K562 (cell line): ENCODE data around the gene GLB1L. TPM values are rescaled to one million over a fixed set of nuclear protein-coding genes. Genes with fewer than 3 reads are reported as not detected.

Experiments used
- CCNT2 ChIP-seq: IDR thresholded peaks from 2 replicates; pipeline ENCODE4 v1.6.1; 2011; ENCODE audit warnings: borderline replicate concordance, low read depth, mild to moderate bottlenecking, moderate library complexity, mixed read lengths, low read length; ENCODE audit not compliant: insufficient read length; ENCODE audit errors: extremely low read depth
- DPF2 ChIP-seq: fragments of 450-650 bp; IDR thresholded peaks from 2 replicates; pipeline ENCODE4 v1.6.1; 2016
- ERF ChIP-seq: fragments of 450-650 bp; formaldehyde crosslinking; IDR thresholded peaks from 2 replicates; pipeline ENCODE4 v1.4.0; 2020; ENCODE audit warnings: mild to moderate bottlenecking, mixed read lengths
- FUS ChIP-seq: fragments of 200-400 bp; formaldehyde crosslinking; optimal IDR thresholded peaks from 2 replicates; pipeline ENCODE3; 2017; ENCODE audit warnings: low read depth, low read length
- HMG20A ChIP-seq: fragments of 450-650 bp; formaldehyde crosslinking; conservative IDR thresholded peaks from 2 replicates; pipeline ENCODE4 v1.4.0; 2020; ENCODE audit warnings: mild to moderate bottlenecking, mixed read lengths
- HMGN3 ChIP-seq: IDR thresholded peaks from 2 replicates; pipeline ENCODE4 v1.6.1; 2011; ENCODE audit warnings: borderline replicate concordance, low read depth, mild to moderate bottlenecking, mixed read lengths, low read length; ENCODE audit not compliant: insufficient read length; ENCODE audit errors: extremely low read depth
- HNRNPH1 ChIP-seq: fragments of 200-400 bp; formaldehyde crosslinking; optimal IDR thresholded peaks from 2 replicates; pipeline ENCODE3; 2017; ENCODE audit warnings: low read depth, mild to moderate bottlenecking, low read length, moderate library complexity
- HNRNPLL ChIP-seq: fragments of 200-400 bp; formaldehyde crosslinking; IDR thresholded peaks from 2 replicates; pipeline ENCODE4 v1.6.1; 2017; ENCODE audit warnings: low read length, low read depth, mild to moderate bottlenecking; ENCODE audit not compliant: poor library complexity, severe bottlenecking
- JUN ChIP-seq, 2 experiments: sonication (generic) in 1 of 2; formaldehyde crosslinking in 1 of 2; IDR thresholded peaks; 2 replicates each; pipeline versions ENCODE4 v1.6.1 to v1.8.0; 2012 to 2022; ENCODE audit warnings: borderline replicate concordance in 2 of 2, mild to moderate bottlenecking in 2 of 2, improper control_type of control experiment in 1 of 2, low read depth in 1 of 2, low read length in 1 of 2, missing genetic modification reagents in 1 of 2
- JUND ChIP-seq, 2 experiments: IDR thresholded peaks; 2 replicates in 1 of 2; 3 replicates in 1 of 2; pipeline ENCODE4 v1.6.1; 2011; ENCODE audit warnings: borderline replicate concordance in 2 of 2, low read depth in 2 of 2, low read length in 2 of 2, improper control_type of control experiment in 1 of 2, missing biosample characterization in 1 of 2, missing genetic modification characterization in 1 of 2, missing genetic modification reagents in 1 of 2
- MYC ChIP-seq, 2 experiments: fragments of 250-450 bp in 1 of 2; sonication (Bioruptor Pico) in 1 of 2; IDR thresholded peaks; 2 replicates each; pipeline versions ENCODE4 v1.5.1 to v1.6.1; 2012 to 2021; ENCODE audit warnings: low read depth in 2 of 2, borderline replicate concordance in 1 of 2, improper control_type of control experiment in 1 of 2, low read length in 1 of 2, mild to moderate bottlenecking in 1 of 2, moderate library complexity in 1 of 2
- NFIX ChIP-seq: fragments of 250-450 bp; sonication (Bioruptor Pico); IDR thresholded peaks from 2 replicates; pipeline ENCODE4 v1.4.0; 2020; ENCODE audit warnings: low read depth, mild to moderate bottlenecking, moderate library complexity
- PCBP2 ChIP-seq: fragments of 200-400 bp; formaldehyde crosslinking; IDR thresholded peaks from 2 replicates; pipeline ENCODE4 v1.6.1; 2018; ENCODE audit warnings: low read length, low read depth, mild to moderate bottlenecking, moderate library complexity; ENCODE audit not compliant: poor library complexity, severe bottlenecking
- PML ChIP-seq: IDR thresholded peaks from 2 replicates; pipeline ENCODE4 v1.6.1; 2012; ENCODE audit warnings: low read length, inconsistent platforms
- RBM22 ChIP-seq: fragments of 200-400 bp; formaldehyde crosslinking; IDR thresholded peaks from 2 replicates; pipeline ENCODE4 v1.6.1; 2018; ENCODE audit warnings: low read length, low read depth; ENCODE audit not compliant: poor library complexity, severe bottlenecking
- ZNF146 ChIP-seq: IDR thresholded peaks from one replicate; pipeline ENCODE4 v1.6.1; 2018; ENCODE audit warnings: missing compliant biosample characterization; ENCODE audit not compliant: unreplicated experiment
- polyA plus RNA-seq, 8 experiments: library from polyadenylated mRNA; depleted of rRNA in 4 of 8; stranded (reverse) in 5 of 8; unstranded in 3 of 8; fragments of >200 nt; fragmentation: Nextera tagmentation in 2 of 8; fragmentation: Illumina TruSeq in 1 of 8; extraction: Ambion mirVana in 2 of 8; extraction: Trizol in 1 of 8; gene quantifications; 2 replicates each; pipeline versions ENCODE4 v1.2.1 to v1.2.3, GENCODE V29; 2011 to 2014; ENCODE audit warnings: inconsistent platforms in 1 of 8, missing spikeins in 1 of 8
- total RNA-seq, 7 experiments: library from RNA; depleted of rRNA in 6 of 7; stranded (reverse); fragments of >200 nt in 6 of 7; fragmentation: Illumina TruSeq in 2 of 7; extraction: Trizol in 2 of 7; gene quantifications; 2 replicates each; pipeline versions ENCODE4 v1.2.1 to v1.2.3, GENCODE V29; 2011 to 2021; ENCODE audit warnings: low replicate concordance in 1 of 7
- TF ChIP-seq, protein P1 (sequence below), 2 experiments: fragments of 450-650 bp; conservative IDR thresholded peaks; 2 replicates each; pipeline ENCODE4 v1.6.1; 2017; ENCODE audit warnings: mild to moderate bottlenecking in 2 of 2, moderate library complexity in 2 of 2
- TF ChIP-seq, protein P2 (sequence below), 2 experiments: fragments of 200-800 bp in 1 of 2; sonication (Bioruptor generic) in 1 of 2; sonication (generic) in 1 of 2; formaldehyde crosslinking in 1 of 2; IDR thresholded peaks in 1 of 2; conservative IDR thresholded peaks in 1 of 2; 2 replicates each; pipeline versions ENCODE4 v1.5.0 to v1.6.1; 2016 to 2020; ENCODE audit warnings: missing compliant biosample characterization in 1 of 2, missing genetic modification characterization in 1 of 2, missing genetic modification reagents in 1 of 2
- TF ChIP-seq, protein P3 (sequence below): fragments of 450-650 bp; formaldehyde crosslinking; IDR thresholded peaks from 2 replicates; pipeline ENCODE4 v1.4.0; 2020; ENCODE audit warnings: mild to moderate bottlenecking, mixed read lengths

Gene GLB1L
- total and polyA plus RNA-seq, 9 of the 15 experiments (the other 6 are each of a cell fraction or from before 2014, with no cell fraction given), result 0.42 to 2.9 (median 2.5) TPM

DNA sequence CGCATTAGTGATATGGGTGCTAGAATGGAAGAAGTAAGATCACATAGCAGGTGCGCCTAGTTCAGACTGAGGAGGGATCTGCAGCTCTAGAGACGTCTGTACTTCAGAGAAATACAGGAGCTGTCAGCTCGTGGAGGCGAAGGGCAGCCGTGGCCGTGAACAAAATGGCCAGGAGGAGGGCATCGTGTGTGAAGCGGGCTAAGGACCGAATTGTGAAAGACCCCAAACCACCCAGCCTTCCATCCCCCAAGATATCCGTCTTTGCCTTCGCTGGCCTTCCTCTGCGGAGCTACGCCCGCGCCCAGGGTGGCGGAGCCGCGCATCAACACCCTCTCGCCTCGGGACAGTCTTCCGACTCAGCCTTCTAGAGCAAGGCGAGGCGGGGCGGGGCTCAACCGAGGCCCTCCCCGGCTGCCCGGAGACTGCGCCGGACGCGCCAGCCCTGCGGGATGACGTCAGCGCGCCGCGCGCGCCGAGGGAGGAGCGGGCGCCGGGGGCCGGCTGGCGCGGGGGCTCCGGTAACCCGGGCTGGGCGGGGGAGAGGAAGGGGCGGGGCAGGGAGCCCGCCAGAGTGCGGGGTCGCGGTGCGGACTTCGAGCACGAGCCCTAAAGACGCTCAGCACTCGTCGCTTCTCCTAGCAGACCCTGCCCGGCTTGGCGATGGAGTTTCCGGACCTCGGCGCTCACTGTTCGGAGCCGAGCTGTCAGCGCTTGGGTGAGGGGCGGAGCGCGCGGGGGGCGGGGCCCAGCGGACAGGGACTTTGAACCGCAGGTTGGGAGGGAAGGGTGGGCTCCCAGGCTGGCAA is 38.7 kb downstream of the GLB1L start, which contains the start of gene ZFAND2B (continued):
- TF ChIP-seq, protein P1, sequence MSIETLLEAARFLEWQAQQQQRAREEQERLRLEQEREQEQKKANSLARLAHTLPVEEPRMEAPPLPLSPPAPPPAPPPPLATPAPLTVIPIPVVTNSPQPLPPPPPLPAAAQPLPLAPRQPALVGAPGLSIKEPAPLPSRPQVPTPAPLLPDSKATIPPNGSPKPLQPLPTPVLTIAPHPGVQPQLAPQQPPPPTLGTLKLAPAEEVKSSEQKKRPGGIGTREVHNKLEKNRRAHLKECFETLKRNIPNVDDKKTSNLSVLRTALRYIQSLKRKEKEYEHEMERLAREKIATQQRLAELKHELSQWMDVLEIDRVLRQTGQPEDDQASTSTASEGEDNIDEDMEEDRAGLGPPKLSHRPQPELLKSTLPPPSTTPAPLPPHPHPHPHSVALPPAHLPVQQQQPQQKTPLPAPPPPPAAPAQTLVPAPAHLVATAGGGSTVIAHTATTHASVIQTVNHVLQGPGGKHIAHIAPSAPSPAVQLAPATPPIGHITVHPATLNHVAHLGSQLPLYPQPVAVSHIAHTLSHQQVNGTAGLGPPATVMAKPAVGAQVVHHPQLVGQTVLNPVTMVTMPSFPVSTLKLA (conservative IDR thresholded peaks at IDR 0.05), result peak; percentile 20 to 62; a peak in 2 of 4 replicates
- TF ChIP-seq HNRNPLL, result peak; percentile 46
- TF ChIP-seq NFIX (CRISPR knock-in tag), result no peak
- TF ChIP-seq, protein P2, sequence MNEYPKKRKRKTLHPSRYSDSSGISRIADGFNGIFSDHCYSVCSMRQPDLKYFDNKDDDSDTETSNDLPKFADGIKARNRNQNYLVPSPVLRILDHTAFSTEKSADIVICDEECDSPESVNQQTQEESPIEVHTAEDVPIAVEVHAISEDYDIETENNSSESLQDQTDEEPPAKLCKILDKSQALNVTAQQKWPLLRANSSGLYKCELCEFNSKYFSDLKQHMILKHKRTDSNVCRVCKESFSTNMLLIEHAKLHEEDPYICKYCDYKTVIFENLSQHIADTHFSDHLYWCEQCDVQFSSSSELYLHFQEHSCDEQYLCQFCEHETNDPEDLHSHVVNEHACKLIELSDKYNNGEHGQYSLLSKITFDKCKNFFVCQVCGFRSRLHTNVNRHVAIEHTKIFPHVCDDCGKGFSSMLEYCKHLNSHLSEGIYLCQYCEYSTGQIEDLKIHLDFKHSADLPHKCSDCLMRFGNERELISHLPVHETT (CRISPR knock-in tag; conservative IDR thresholded peaks at IDR 0.05 in 1 of 2, IDR thresholded peaks at IDR 0.05 in 1 of 2), result peak in 1 of 2 experiments; percentile 82; a peak in 2 of 4 replicates
- 0 out of 2 replicates have a peak, but pooled peaks have one; percentile 28 for TF ChIP-seq DPF2
- TF ChIP-seq HNRNPH1, result no peak
- peak; percentile 15 for TF ChIP-seq RBM22
- TF ChIP-seq HMG20A, result no peak
- TF ChIP-seq ERF, result no peak
- peak; percentile 55; the same call in 1 of the 2 replicates for TF ChIP-seq MYC (IDR thresholded peaks at IDR 0.05; ENCODE audit: low read depth, low read length)
- TF ChIP-seq MYC (CRISPR knock-in tag; IDR thresholded peaks at IDR 0.05; ENCODE audit: borderline replicate concordance, low read depth), result no peak
- TF ChIP-seq HMGN3, result peak; percentile 62
- TF ChIP-seq PML, result peak; percentile 68; the same call in 1 of the 2 replicates
- TF ChIP-seq CCNT2, result peak; percentile 49
- peak; percentile 50; the same call in 1 of the 2 replicates for TF ChIP-seq JUN (IDR thresholded peaks at IDR 0.05; ENCODE audit: borderline replicate concordance, low read depth, low read length)
- no peak for TF ChIP-seq JUN (CRISPR knock-in tag; IDR thresholded peaks at IDR 0.05; ENCODE audit: borderline replicate concordance)
- TF ChIP-seq PCBP2, result no peak
- no peak for TF ChIP-seq ZNF146 (CRISPR knock-in tag)
- TF ChIP-seq FUS, result peak; percentile 29
- peak; percentile 71 for TF ChIP-seq JUND (IDR thresholded peaks at IDR 0.05; ENCODE audit: borderline replicate concordance, low read depth, low read length)
- no peak; the same call in 2 of the 3 replicates for TF ChIP-seq JUND (tag; IDR thresholded peaks at IDR 0.05; ENCODE audit: borderline replicate concordance, low read depth, low read length)
- TF ChIP-seq, protein P3, sequence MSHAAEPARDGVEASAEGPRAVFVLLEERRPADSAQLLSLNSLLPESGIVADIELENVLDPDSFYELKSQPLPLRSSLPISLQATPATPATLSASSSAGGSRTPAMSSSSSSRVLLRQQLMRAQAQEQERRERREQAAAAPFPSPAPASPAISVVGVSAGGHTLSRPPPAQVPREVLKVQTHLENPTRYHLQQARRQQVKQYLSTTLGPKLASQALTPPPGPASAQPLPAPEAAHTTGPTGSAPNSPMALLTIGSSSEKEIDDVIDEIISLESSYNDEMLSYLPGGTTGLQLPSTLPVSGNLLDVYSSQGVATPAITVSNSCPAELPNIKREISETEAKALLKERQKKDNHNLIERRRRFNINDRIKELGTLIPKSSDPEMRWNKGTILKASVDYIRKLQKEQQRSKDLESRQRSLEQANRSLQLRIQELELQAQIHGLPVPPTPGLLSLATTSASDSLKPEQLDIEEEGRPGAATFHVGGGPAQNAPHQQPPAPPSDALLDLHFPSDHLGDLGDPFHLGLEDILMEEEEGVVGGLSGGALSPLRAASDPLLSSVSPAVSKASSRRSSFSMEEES (CRISPR knock-in tag), result no peak
